Nephron progenitor cell (in vitro differentiated cells): ENCODE data around the gene CBX3.
A peak's percentile ranks its signal among the peaks of the same experiment; 100 is the strongest.
"Not testable (repeated sequence)": the region's sequence is repeated elsewhere in the genome, so short reads cannot be mapped to it uniquely, and the experiment has no call there.

Source experiments
- DNase-seq: peaks from one replicate; pipeline ENCODE4 v3.0.0; 2021
- H3K27ac Mint-ChIP-seq: 2 replicates; pipeline ENCODE4 v1.8.0; 2021; ENCODE audit warnings: mild to moderate bottlenecking, moderate library complexity, mixed read lengths
- H3K27me3 Mint-ChIP-seq: 2 replicates; pipeline ENCODE4 v1.8.0; 2021; ENCODE audit warnings: mild to moderate bottlenecking, low read depth, mixed read lengths; ENCODE audit not compliant: poor library complexity
- H3K36me3 Mint-ChIP-seq: 2 replicates; pipeline ENCODE4 v1.8.0; 2021; ENCODE audit warnings: low read depth, mixed read lengths
- H3K4me1 Mint-ChIP-seq: 2 replicates; pipeline ENCODE4 v1.8.0; 2021; ENCODE audit warnings: mixed read lengths
- H3K4me3 Mint-ChIP-seq: 2 replicates; pipeline ENCODE4 v1.8.0; 2021; ENCODE audit warnings: mild to moderate bottlenecking, moderate library complexity, mixed read lengths
- H3K9me3 Mint-ChIP-seq: 2 replicates; pipeline ENCODE4 v1.8.0; 2021; ENCODE audit warnings: mild to moderate bottlenecking, moderate library complexity, mixed read lengths
- CTCF ChIP-seq: fragments of 200-600 bp; sonication (generic); IDR thresholded peaks from 2 replicates; pipeline ENCODE4 v1.5.0; 2021; ENCODE audit warnings: antibody characterized with exemption

CBX3 gene

GRCh38 chr7:26162431-26162830, 39.1 kb upstream of the CBX3 start:
- DNase-seq = no peak
- no peaks in the 10 kb centered on the region for H3K36me3 Mint-ChIP-seq
- peaks cover 3% of the 10 kb centered on the region for H3K9me3 Mint-ChIP-seq
- H3K27me3 Mint-ChIP-seq = peaks cover 3% of the 10 kb centered on the region
- H3K4me3 Mint-ChIP-seq = no peak overlapping the region
- no peak overlapping the region for H3K27ac Mint-ChIP-seq
- TF ChIP-seq CTCF = no peak
- H3K4me1 Mint-ChIP-seq = peaks cover 7% of the 10 kb centered on the region

DNA sequence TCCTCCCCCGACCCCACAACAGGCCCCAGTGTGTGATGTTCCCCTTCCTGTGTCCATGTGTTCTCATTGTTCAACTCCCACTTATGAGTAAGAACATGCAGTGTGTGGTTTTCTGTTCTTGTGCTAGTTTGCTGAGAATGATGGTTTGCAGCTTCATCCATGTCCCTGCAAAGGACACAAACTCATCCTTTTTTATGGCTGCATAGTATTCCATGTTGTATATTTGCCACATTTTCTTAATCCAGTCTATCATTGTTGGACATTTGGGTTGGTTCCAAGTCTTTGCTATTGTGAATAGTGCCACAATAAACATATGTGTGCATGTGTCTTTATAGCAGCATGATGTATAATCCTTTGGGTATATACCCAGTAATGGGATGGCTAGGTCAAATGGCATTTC, 37.7 kb upstream of the CBX3 start:
- not testable (repeated sequence) for DNase-seq, H3K27me3 Mint-ChIP-seq, H3K4me1 Mint-ChIP-seq, H3K9me3 Mint-ChIP-seq, H3K4me3 Mint-ChIP-seq, H3K36me3 Mint-ChIP-seq, H3K27ac Mint-ChIP-seq

GRCh38 chr7:26165950-26166683, 35.4 kb upstream of the CBX3 start:
- H3K36me3 Mint-ChIP-seq = no peaks in the 10 kb centered on the region
- H3K4me3 Mint-ChIP-seq = no peak overlapping the region
- H3K9me3 Mint-ChIP-seq = peaks cover 3% of the 10 kb centered on the region
- peaks cover 3% of the 10 kb centered on the region for H3K27me3 Mint-ChIP-seq
- no peaks in the 10 kb centered on the region for H3K4me1 Mint-ChIP-seq
- TF ChIP-seq CTCF = no peak
- no peak overlapping the region for H3K27ac Mint-ChIP-seq
- no peak for DNase-seq

GRCh38 chr7:26166684-26167266, 34.8 kb upstream of the CBX3 start:
- H3K27me3 Mint-ChIP-seq = peaks cover 3% of the 10 kb centered on the region
- H3K4me3 Mint-ChIP-seq = no peak overlapping the region
- H3K4me1 Mint-ChIP-seq = no peaks in the 10 kb centered on the region
- no peak for TF ChIP-seq CTCF
- peak overlapping the region; percentile 24 for H3K27ac Mint-ChIP-seq
- H3K36me3 Mint-ChIP-seq = peaks cover 4% of the 10 kb centered on the region
- peaks cover 3% of the 10 kb centered on the region for H3K9me3 Mint-ChIP-seq
- no peak for DNase-seq

- H3K27ac Mint-ChIP-seq = no peak overlapping the region
- peaks cover 3% of the 10 kb centered on the region for H3K27me3 Mint-ChIP-seq
- no peak for DNase-seq
- no peak for TF ChIP-seq CTCF
- peaks cover 4% of the 10 kb centered on the region for H3K36me3 Mint-ChIP-seq
- no peak overlapping the region for H3K4me3 Mint-ChIP-seq
- H3K4me1 Mint-ChIP-seq = no peaks in the 10 kb centered on the region
- H3K9me3 Mint-ChIP-seq = peaks cover 3% of the 10 kb centered on the region
Measured at GRCh38 chr7:26167303-26167934, 34.1 kb upstream of the CBX3 start.

DNA sequence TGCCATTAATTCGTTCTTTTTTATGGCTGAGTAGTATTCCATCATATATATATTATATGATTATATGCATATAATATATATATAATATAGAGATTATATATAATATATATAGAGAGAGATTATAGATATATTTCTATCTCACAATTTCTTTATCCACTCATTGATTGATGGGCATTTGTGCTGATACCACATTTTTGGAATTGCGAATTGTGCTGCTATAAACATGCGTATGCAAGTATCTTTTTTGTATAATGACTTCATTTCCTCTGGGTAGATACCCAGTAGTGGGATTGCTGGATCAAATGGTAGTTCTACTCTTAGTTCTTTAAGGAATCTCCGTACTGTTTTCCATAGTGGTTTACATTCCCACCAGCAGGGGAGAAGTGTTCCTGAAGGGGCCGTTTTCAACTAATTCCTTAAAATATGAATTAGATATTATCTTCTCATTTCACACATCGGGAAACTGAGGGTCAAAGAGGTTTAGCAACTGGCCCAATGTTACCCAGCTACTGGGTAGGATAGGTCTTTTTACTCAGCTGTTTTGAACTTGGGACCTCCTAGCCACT, 33.0 kb upstream of the CBX3 start:
- no peak for DNase-seq
- Mint-ChIP-seq H3K36me3 (peaks cover 4% of the 10 kb centered on the region), H3K27me3 (peaks cover 6% of the 10 kb centered on the region), H3K27ac (no peak overlapping the region), H3K4me3 (no peak overlapping the region), H3K9me3 (peaks cover 3% of the 10 kb centered on the region), H3K4me1 (no peaks in the 10 kb centered on the region)
- TF ChIP-seq CTCF = no peak
